K562 (cell line): Measurements from ENCODE around the gene ZNF726. TPM values are rescaled to one million over a fixed set of nuclear protein-coding genes. Genes with fewer than 3 reads are reported as not detected.

Experiments
- ATAC-seq: fragments of 200-7000 bp; cut with Tn5 transposase; 3 replicates; pipeline ENCODE4 v1.9.1; 2020; ENCODE audit warnings: moderate library complexity
- BruUV-seq: library from RNA; stranded (reverse); fragments of 400-500 nt; replicated peaks from 2 replicates; lab custom pipeline; 2021; lab: Mats Ljungman, UMichigan
- CTCF ChIA-PET: fragments of 300-600 bp; formaldehyde crosslinking; extraction: SDS; loops from one replicate; lab custom pipeline; 2021; ENCODE audit warnings: low intra/inter-chr PET ratio; lab: Yijun Ruan, JAX
- POLR2A ChIA-PET: fragments of 300-600, 350-650 bp; sonication (Branson Sonifier 250); formaldehyde crosslinking; extraction: SDS; loops from one replicate; lab custom pipeline; 2021; ENCODE audit warnings: antibody characterized with exemption, inconsistent platforms; lab: Yijun Ruan, JAX
- DNase-seq, 4 experiments: peaks; one replicate each; pipeline versions ENCODE4 v3.0.0 to v3.0.0-alpha.2; 2011 to 2018; ENCODE audit warnings: low spot score in 3 of 4, mixed read lengths in 3 of 4; ENCODE audit errors: extremely low read depth in 1 of 4
- FAIRE-seq: peaks from 2 replicates; lab custom pipeline; 2011; peaks lifted over from hg19 to GRCh38; lab: Jason Lieb, UNC
- H2AFZ ChIP-seq: 2 replicates; pipeline ENCODE4 v1.6.0; 2011; ENCODE audit warnings: low read depth, low read length, control low read depth, inconsistent platforms
- H3K27ac ChIP-seq: fragments of 200-600 bp; 3 replicates; pipeline ENCODE4 v1.8.0; 2011; ENCODE audit warnings: low read depth, mild to moderate bottlenecking, control low read depth, inconsistent platforms, low read length, moderate library complexity, mixed read lengths; ENCODE audit errors: extremely low read depth
- H3K27me3 ChIP-seq, 2 experiments: fragments of 300-600 bp in 1 of 2; 2 replicates in 1 of 2; 3 replicates in 1 of 2; pipeline versions ENCODE4 v1.6.0 to v1.8.0; 2011; ENCODE audit warnings: inconsistent platforms in 2 of 2, low read length in 2 of 2, mild to moderate bottlenecking in 1 of 2, mixed read lengths in 1 of 2, moderate library complexity in 1 of 2; ENCODE audit not compliant: control insufficient read depth in 2 of 2, insufficient read depth in 2 of 2
- H3K36me3 ChIP-seq: fragments of 300-600 bp; 3 replicates; pipeline ENCODE4 v1.8.0; 2011; ENCODE audit warnings: mild to moderate bottlenecking, low read length, inconsistent platforms; ENCODE audit not compliant: control insufficient read depth, insufficient read depth
- H3K4me1 ChIP-seq, 2 experiments: fragments of 200-600 bp in 1 of 2; replicated peaks in 1 of 2; 2 replicates in 1 of 2; 3 replicates in 1 of 2; pipeline versions ENCODE4 v1.5.1 to v1.8.0; 2011; ENCODE audit warnings: inconsistent platforms in 2 of 2, low read length in 2 of 2, mild to moderate bottlenecking in 1 of 2, mixed read lengths in 1 of 2, moderate library complexity in 1 of 2; ENCODE audit not compliant: control insufficient read depth in 2 of 2, insufficient read depth in 2 of 2
- H3K4me2 ChIP-seq: 2 replicates; pipeline ENCODE4 v1.6.1; 2011; ENCODE audit warnings: low read length, control low read depth, inconsistent platforms, mixed read lengths; ENCODE audit not compliant: insufficient read depth
- H3K4me3 ChIP-seq: fragments of 200-600 bp; sonication (generic), shearing (Covaris generic); 2 replicates; pipeline ENCODE4 v1.5.1; 2016; ENCODE audit warnings: control low read depth, inconsistent platforms
- H3K79me2 ChIP-seq: fragments of 200-600 bp; 3 replicates; pipeline ENCODE4 v1.8.0; 2011; ENCODE audit warnings: low read length, inconsistent platforms; ENCODE audit not compliant: control insufficient read depth, insufficient read depth
- H3K9ac ChIP-seq, 2 experiments: 2 replicates each; pipeline versions ENCODE4 v1.6.0 to v1.6.1; 2011; ENCODE audit warnings: low read depth in 2 of 2, low read length in 2 of 2, control low read depth in 1 of 2, inconsistent platforms in 1 of 2, mild to moderate bottlenecking in 1 of 2, mixed read lengths in 1 of 2; ENCODE audit not compliant: insufficient read depth in 1 of 2
- H3K9me1 ChIP-seq: one replicate; pipeline ENCODE4 v1.6.0; 2011; ENCODE audit warnings: inconsistent platforms, mild to moderate bottlenecking, low read length, moderate library complexity; ENCODE audit not compliant: control insufficient read depth, insufficient read depth
- H3K9me3 ChIP-seq: replicated peaks from 2 replicates; pipeline ENCODE4 v1.5.1; 2011; ENCODE audit warnings: low read depth, low read length, inconsistent platforms; ENCODE audit not compliant: control insufficient read depth, insufficient read depth
- H4K20me1 ChIP-seq: replicated peaks from 2 replicates; pipeline ENCODE4 v1.6.1; 2011; ENCODE audit warnings: low read length, inconsistent platforms, mixed read lengths; ENCODE audit not compliant: control insufficient read depth, insufficient read depth
- E2F6 ChIP-seq, 2 experiments: IDR thresholded peaks; 2 replicates each; pipeline ENCODE4 v1.6.1; 2011; ENCODE audit warnings: borderline replicate concordance in 1 of 2, control low read depth in 1 of 2, low read depth in 1 of 2, low read length in 1 of 2, mild to moderate bottlenecking in 1 of 2, mixed read lengths in 1 of 2, moderate library complexity in 1 of 2; ENCODE audit not compliant: insufficient read depth in 1 of 2, insufficient read length in 1 of 2, poor library complexity in 1 of 2, severe bottlenecking in 1 of 2; ENCODE audit errors: extremely low read depth in 1 of 2
- ETV6 ChIP-seq, 3 experiments: fragments of 150-350 bp in 1 of 3; sonication (generic) in 1 of 3; formaldehyde crosslinking in 1 of 3; IDR thresholded peaks; 2 replicates each; pipeline versions ENCODE4 v1.6.1 to v1.8.0; 2014 to 2022; ENCODE audit warnings: borderline replicate concordance in 2 of 3, low read depth in 2 of 3, antibody characterized with exemption in 1 of 3, low read length in 1 of 3, mild to moderate bottlenecking in 1 of 3, missing genetic modification reagents in 1 of 3
- ILF3 ChIP-seq: fragments of 450-650 bp; IDR thresholded peaks from 2 replicates; pipeline ENCODE4 v1.6.1; 2018; ENCODE audit warnings: antibody characterized with exemption, mild to moderate bottlenecking, moderate library complexity, borderline replicate concordance
- LEF1 ChIP-seq: fragments of 450-650 bp; IDR thresholded peaks from 2 replicates; pipeline ENCODE4 v1.6.1; 2016; ENCODE audit warnings: mild to moderate bottlenecking
- RBBP5 ChIP-seq: fragments of 200-600 bp; sonication (generic); IDR thresholded peaks from 2 replicates; pipeline ENCODE4 v1.6.1; 2012; ENCODE audit warnings: borderline replicate concordance, mild to moderate bottlenecking, low read length, control low read depth, inconsistent platforms; ENCODE audit not compliant: insufficient read depth, poor library complexity, severe bottlenecking
- SRSF7 ChIP-seq: fragments of 200-400 bp; formaldehyde crosslinking; optimal IDR thresholded peaks from 2 replicates; pipeline ENCODE3; 2017; ENCODE audit warnings: mild to moderate bottlenecking, low read depth, low read length
- ZC3H4 ChIP-seq: sonication (generic); formaldehyde crosslinking; IDR thresholded peaks from 2 replicates; pipeline ENCODE4 v1.9.0; 2021; ENCODE audit warnings: missing genetic modification reagents, borderline replicate concordance
- ZNF444 ChIP-seq: fragments of 250-450 bp; sonication (Bioruptor Pico); IDR thresholded peaks from 2 replicates; pipeline ENCODE4 v1.4.0; 2020; ENCODE audit warnings: mild to moderate bottlenecking, moderate library complexity
- ZNF584 ChIP-seq: fragments of 200-800 bp; sonication (Bioruptor generic); IDR thresholded peaks from 2 replicates; pipeline ENCODE4 v1.6.1; 2016; ENCODE audit warnings: low read depth, mild to moderate bottlenecking, missing genetic modification characterization, missing compliant biosample characterization
- ZNF717 ChIP-seq: fragments of 250-450 bp; sonication (Bioruptor Pico); IDR thresholded peaks from 2 replicates; pipeline ENCODE4 v1.5.0; 2021
- in situ Hi-C: fragments of 300-500 bp; cut with MboI; formaldehyde crosslinking; loops from 4 replicates; pipeline ENCODE4 v1.15.0; 2018; ENCODE audit warnings: inconsistent platforms, mixed read lengths
- intact Hi-C: fragments of 100-400 bp; cut with micrococcal nuclease; formaldehyde crosslinking; loops from 2 replicates; pipeline ENCODE4 v1.14.2; 2022
- polyA plus RNA-seq, 8 experiments: library from polyadenylated mRNA; depleted of rRNA in 4 of 8; stranded (reverse) in 5 of 8; unstranded in 3 of 8; fragments of >200 nt; fragmentation: Nextera tagmentation in 2 of 8; fragmentation: Illumina TruSeq in 1 of 8; extraction: Ambion mirVana in 2 of 8; extraction: Trizol in 1 of 8; gene quantifications; 2 replicates each; pipeline versions ENCODE4 v1.2.1 to v1.2.3, GENCODE V29; 2011 to 2014; ENCODE audit warnings: inconsistent platforms in 1 of 8, missing spikeins in 1 of 8
- total RNA-seq, 7 experiments: library from RNA; depleted of rRNA in 6 of 7; stranded (reverse); fragments of >200 nt in 6 of 7; fragmentation: Illumina TruSeq in 2 of 7; extraction: Trizol in 2 of 7; gene quantifications; 2 replicates each; pipeline versions ENCODE4 v1.2.1 to v1.2.3, GENCODE V29; 2011 to 2021; ENCODE audit warnings: low replicate concordance in 1 of 7
- TF ChIP-seq, protein P1 (sequence below): sonication (generic); formaldehyde crosslinking; IDR thresholded peaks from 2 replicates; pipeline ENCODE4 v1.8.1; 2023; ENCODE audit warnings: mild to moderate bottlenecking, missing genetic modification reagents

Gene ZNF726
- total and polyA plus RNA-seq, 9 of the 15 experiments (the other 6 are each of a cell fraction or from before 2014, with no cell fraction given), result 8.6 to 20.8 (median 14.6) TPM

DNA sequence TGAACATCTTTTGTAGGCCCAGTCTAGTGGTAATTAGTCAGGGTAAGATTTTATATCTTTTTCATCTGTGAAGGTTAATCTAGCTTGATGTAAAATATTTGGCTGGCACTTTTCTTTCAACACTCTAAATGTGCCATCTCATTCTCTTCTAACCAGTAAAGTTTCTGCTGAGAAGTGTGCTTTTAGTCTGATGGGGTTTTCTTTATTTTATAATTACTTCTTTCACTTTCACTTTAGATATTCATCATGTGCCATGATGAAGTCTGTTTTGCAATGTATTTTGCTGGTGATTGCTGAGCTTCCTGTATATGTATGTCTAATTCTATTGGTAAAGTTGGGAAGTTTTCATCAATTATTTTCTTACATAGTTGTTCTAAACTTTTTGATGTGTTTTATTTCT lies 31.9 kb downstream of the ZNF726 start:
- H3K4me2 ChIP-seq, result no peak overlapping the region
- TF ChIP-seq E2F6 (IDR thresholded peaks at IDR 0.05; ENCODE audit: borderline replicate concordance in 1 of 2, extremely low read depth in 1 of 2, insufficient read depth in 1 of 2, insufficient read length in 1 of 2, low read depth in 1 of 2, low read length in 1 of 2, poor library complexity in 1 of 2, severe bottlenecking in 1 of 2) (no peak), LEF1 (no peak), ZC3H4 (CRISPR knock-in tag) (no peak), ILF3 (no peak), RBBP5 (no peak), ZNF444 (no peak), ZNF717 (CRISPR knock-in tag) (no peak), ETV6 (IDR thresholded peaks at IDR 0.05; ENCODE audit: borderline replicate concordance in 1 of 2, low read depth in 2 of 2, low read length in 1 of 2) (no peak), ETV6 (CRISPR knock-in tag; IDR thresholded peaks at IDR 0.05; ENCODE audit: borderline replicate concordance) (no peak), ZNF584 (no peak), SRSF7 (no peak)
- TF ChIP-seq, protein P1, sequence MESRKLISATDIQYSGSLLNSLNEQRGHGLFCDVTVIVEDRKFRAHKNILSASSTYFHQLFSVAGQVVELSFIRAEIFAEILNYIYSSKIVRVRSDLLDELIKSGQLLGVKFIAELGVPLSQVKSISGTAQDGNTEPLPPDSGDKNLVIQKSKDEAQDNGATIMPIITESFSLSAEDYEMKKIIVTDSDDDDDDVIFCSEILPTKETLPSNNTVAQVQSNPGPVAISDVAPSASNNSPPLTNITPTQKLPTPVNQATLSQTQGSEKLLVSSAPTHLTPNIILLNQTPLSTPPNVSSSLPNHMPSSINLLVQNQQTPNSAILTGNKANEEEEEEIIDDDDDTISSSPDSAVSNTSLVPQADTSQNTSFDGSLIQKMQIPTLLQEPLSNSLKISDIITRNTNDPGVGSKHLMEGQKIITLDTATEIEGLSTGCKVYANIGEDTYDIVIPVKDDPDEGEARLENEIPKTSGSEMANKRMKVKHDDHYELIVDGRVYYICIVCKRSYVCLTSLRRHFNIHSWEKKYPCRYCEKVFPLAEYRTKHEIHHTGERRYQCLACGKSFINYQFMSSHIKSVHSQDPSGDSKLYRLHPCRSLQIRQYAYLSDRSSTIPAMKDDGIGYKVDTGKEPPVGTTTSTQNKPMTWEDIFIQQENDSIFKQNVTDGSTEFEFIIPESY (CRISPR knock-in tag), result no peak
- TF ChIP-seq, all 486 proteins: peak for 0
- H3K27me3 ChIP-seq, result no peaks in the 10 kb centered on the region
- no peak for DNase-seq
- intact Hi-C loops (no loop called here), in situ Hi-C loops (no loop called here)
- H2AFZ ChIP-seq, result no peak overlapping the region
- H3K4me3 ChIP-seq, result no peak overlapping the region
- no peaks in the 10 kb centered on the region for H4K20me1 ChIP-seq
- no peak overlapping the region for H3K9ac ChIP-seq
- no peaks in the 10 kb centered on the region for H3K9me1 ChIP-seq
- FAIRE-seq, result no peak
- H3K36me3 ChIP-seq, result no peaks in the 10 kb centered on the region
- no peaks in the 10 kb centered on the region for H3K79me2 ChIP-seq
- ChIA-PET POLR2A (no interaction called here), CTCF (no interaction called here)
- no TSS peak for BruUV-seq
- no peaks in the 10 kb centered on the region for H3K4me1 ChIP-seq
- no peak for ATAC-seq
- H3K27ac ChIP-seq, result no peak overlapping the region
- H3K9me3 ChIP-seq, result no peaks in the 10 kb centered on the region
